M059J (cell line): ENCODE results near the gene MINDY1. TPM values are rescaled to one million over a fixed set of nuclear protein-coding genes. Genes with fewer than 3 reads are reported as not detected.

Experiments
- DNase-seq: peaks from one replicate; pipeline ENCODE4 v3.0.0-alpha.2; 2012; ENCODE audit warnings: low read depth
- total RNA-seq: library from RNA; depleted of rRNA; stranded (reverse); fragments of >200 nt; shearing (Covaris generic); gene quantifications from 2 replicates; pipeline ENCODE4 v1.2.3, GENCODE V29; 2014

The MINDY1 gene
- total RNA-seq, 1 experiment from 2014 or later, result 7.0 TPM

GRCh38 chr1:151011154-151011850 lies 4.6 kb upstream of the MINDY1 start:
- no peak for DNase-seq

GRCh38 chr1:151010346-151010726 lies 3.6 kb upstream of the MINDY1 start:
- no peak for DNase-seq

GRCh38 chr1:151009674-151010345 lies 3.1 kb upstream of the MINDY1 start:
- DNase-seq, result no peak

GRCh38 chr1:151009206-151009587 lies 2.5 kb upstream of the MINDY1 start:
- DNase-seq, result no peak

- peak; percentile 98 for DNase-seq
These were observed 1.8 kb upstream of the MINDY1 start, which contains the start of gene PRUNE1 for GRCh38 chr1:151008244-151009205. Gene PRUNE1, plus strand, starts transcription at chr1:151008449. Its CDS starts 184 bp downstream, at chr1:151008633.

GRCh38 chr1:151007853-151008243 lies 1.1 kb upstream of the MINDY1 start:
- DNase-seq, result no peak

- DNase-seq, result no peak
These were observed 878 bp downstream of the MINDY1 start for GRCh38 chr1:151005729-151006319.

GRCh38 chr1:151003180-151003579 lies 3.5 kb downstream of the MINDY1 start:
- DNase-seq, result no peak

- no peak for DNase-seq
These were observed 4.1 kb downstream of the MINDY1 start for GRCh38 chr1:151002611-151003010.

- no peak for DNase-seq
These were observed 4.7 kb downstream of the MINDY1 start for GRCh38 chr1:151002051-151002450.

- DNase-seq, result no peak
These were observed 5.1 kb downstream of the MINDY1 start for GRCh38 chr1:151001602-151002001.

- no peak for DNase-seq
These were observed 6.3 kb downstream of the MINDY1 start for GRCh38 chr1:151000408-151000807.

- DNase-seq, result no peak
These were observed 6.8 kb downstream of the MINDY1 start for GRCh38 chr1:150999926-151000325.

- peak; percentile 89 for DNase-seq
These were observed 7.5 kb downstream of the MINDY1 start for GRCh38 chr1:150999051-150999674.

- no peak for DNase-seq
These were observed 8.8 kb downstream of the MINDY1 start for GRCh38 chr1:150997949-150998348.

GRCh38 chr1:150997126-150997872 lies 9.4 kb downstream of the MINDY1 start:
- no peak for DNase-seq

- DNase-seq, result peak; percentile 35
These were observed 10.8 kb downstream of the MINDY1 start for GRCh38 chr1:150995896-150996295.

GRCh38 chr1:150995460-150995859 lies 11.2 kb downstream of the MINDY1 start:
- DNase-seq, result no peak

- DNase-seq, result no peak
These were observed 12.5 kb downstream of the MINDY1 start for GRCh38 chr1:150994248-150994647.

GRCh38 chr1:150992626-150993025 lies 14.1 kb downstream of the MINDY1 start:
- no peak for DNase-seq

- DNase-seq, result no peak
These were observed 18.8 kb downstream of the MINDY1 start for GRCh38 chr1:150987924-150988323.
